ENCODE measurements around the gene CFAP99. TPM values are rescaled to one million over a fixed set of nuclear protein-coding genes. Genes with fewer than 3 reads are reported as not detected.

Gene CFAP99
- total RNA-seq, 2 donors from 2014 or later: not detected

DNA sequence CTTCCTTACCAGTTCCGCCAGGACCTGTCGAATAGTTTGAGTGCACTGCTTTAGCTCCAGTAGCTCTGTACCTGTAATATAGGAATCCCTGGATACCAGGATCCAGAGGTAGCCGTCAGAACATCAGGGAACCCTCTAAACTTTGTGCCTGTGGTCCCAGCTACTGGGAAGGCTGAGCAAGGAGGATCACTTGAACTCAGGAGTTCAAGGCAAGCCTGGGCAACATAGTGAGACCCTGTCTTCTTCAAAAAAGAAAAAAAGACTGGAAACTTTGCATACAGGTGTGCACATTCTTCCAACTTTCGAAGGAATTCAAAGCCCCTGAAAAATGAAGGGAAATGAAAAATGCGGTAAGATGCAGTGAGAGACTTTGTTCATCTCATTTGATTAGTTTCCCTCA lies 85.1 kb downstream of the CFAP99 start:
- Mint-ChIP-seq H3K4me1 (peaks cover 3% of the 10 kb centered on the region), H3K9me3 (no peaks in the 10 kb centered on the region), H3K4me3 (no peak overlapping the region), H3K27me3 (ENCODE audit: insufficient read depth) (no peaks in the 10 kb centered on the region), H3K27ac (no peak overlapping the region), H3K36me3 (ENCODE audit: low read depth) (peaks cover 74% of the 10 kb centered on the region)
- no peak for DNase-seq
- TF ChIP-seq, protein P1, sequence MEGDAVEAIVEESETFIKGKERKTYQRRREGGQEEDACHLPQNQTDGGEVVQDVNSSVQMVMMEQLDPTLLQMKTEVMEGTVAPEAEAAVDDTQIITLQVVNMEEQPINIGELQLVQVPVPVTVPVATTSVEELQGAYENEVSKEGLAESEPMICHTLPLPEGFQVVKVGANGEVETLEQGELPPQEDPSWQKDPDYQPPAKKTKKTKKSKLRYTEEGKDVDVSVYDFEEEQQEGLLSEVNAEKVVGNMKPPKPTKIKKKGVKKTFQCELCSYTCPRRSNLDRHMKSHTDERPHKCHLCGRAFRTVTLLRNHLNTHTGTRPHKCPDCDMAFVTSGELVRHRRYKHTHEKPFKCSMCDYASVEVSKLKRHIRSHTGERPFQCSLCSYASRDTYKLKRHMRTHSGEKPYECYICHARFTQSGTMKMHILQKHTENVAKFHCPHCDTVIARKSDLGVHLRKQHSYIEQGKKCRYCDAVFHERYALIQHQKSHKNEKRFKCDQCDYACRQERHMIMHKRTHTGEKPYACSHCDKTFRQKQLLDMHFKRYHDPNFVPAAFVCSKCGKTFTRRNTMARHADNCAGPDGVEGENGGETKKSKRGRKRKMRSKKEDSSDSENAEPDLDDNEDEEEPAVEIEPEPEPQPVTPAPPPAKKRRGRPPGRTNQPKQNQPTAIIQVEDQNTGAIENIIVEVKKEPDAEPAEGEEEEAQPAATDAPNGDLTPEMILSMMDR (conservative IDR thresholded peaks at IDR 0.05): no peak
- Histone ChIP-seq H3K4me3 (ENCODE audit: low read length) (no peak overlapping the region), H3K27ac (ENCODE audit: low read depth, low read length) (no peak overlapping the region), H3K9ac (ENCODE audit: extremely low read depth, low read length, poor library complexity, severe bottlenecking) (no peak overlapping the region), H3K9me3 (ENCODE audit: control insufficient read depth, low read length) (no peaks in the 10 kb centered on the region), H3K36me3 (ENCODE audit: control insufficient read depth, insufficient read depth, low read length) (peaks cover 86% of the 10 kb centered on the region), H3K4me1 (ENCODE audit: control insufficient read depth, insufficient read depth, low read length) (no peaks in the 10 kb centered on the region), H3K27me3 (ENCODE audit: control insufficient read depth, insufficient read depth, low read length, poor library complexity, severe bottlenecking) (no peaks in the 10 kb centered on the region)
- 95 to 98% methylated on average over 5 of the region's 5 CpGs for WGBS, 2 experiments (ENCODE audit: insufficient coverage in 1 of 2, insufficient read length in 1 of 2)

DNA sequence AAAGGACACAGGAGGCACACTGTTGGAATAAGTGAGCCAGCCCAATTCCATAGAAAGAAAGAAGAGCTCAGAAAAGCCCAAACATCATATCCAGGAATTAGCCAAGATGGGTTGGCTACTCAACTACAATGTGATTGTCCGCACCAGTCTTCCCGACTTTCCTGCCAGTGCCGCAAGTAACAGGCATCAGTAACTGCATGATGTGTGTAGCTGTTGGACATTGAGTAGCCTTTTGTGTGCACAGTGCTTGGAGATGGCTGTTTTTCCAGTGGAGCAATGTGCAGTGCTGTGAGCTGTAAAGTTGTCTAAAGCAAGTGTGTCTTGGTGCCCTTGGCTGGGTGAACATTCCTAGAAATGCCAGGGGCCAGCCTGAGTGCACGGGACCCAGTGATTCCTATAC lies 88.5 kb downstream of the CFAP99 start:
- TF ChIP-seq, protein P1 (conservative IDR thresholded peaks at IDR 0.05): no peak
- Mint-ChIP-seq H3K9me3 (no peaks in the 10 kb centered on the region), H3K4me3 (no peak overlapping the region), H3K4me1 (peaks cover 8% of the 10 kb centered on the region), H3K27ac (peak overlapping the region; percentile 29), H3K27me3 (ENCODE audit: insufficient read depth) (no peaks in the 10 kb centered on the region), H3K36me3 (ENCODE audit: low read depth) (peaks cover 64% of the 10 kb centered on the region)
- H3K9ac ChIP-seq (ENCODE audit: extremely low read depth, low read length, poor library complexity, severe bottlenecking): no peak overlapping the region
- H3K4me3 ChIP-seq (ENCODE audit: low read length): no peak overlapping the region
- H3K27ac ChIP-seq (ENCODE audit: low read depth, low read length): no peak overlapping the region
- H3K4me1 ChIP-seq (ENCODE audit: control insufficient read depth, insufficient read depth, low read length): peaks cover 5% of the 10 kb centered on the region
- 94 to 95% methylated on average over 4 of the region's 4 CpGs for WGBS, 2 experiments (ENCODE audit: insufficient coverage in 1 of 2, insufficient read length in 1 of 2)
- no peak for DNase-seq
- H3K36me3 ChIP-seq (ENCODE audit: control insufficient read depth, insufficient read depth, low read length): peaks cover 80% of the 10 kb centered on the region
- no peaks in the 10 kb centered on the region for H3K27me3 ChIP-seq (ENCODE audit: control insufficient read depth, insufficient read depth, low read length, poor library complexity, severe bottlenecking)
- H3K9me3 ChIP-seq (ENCODE audit: control insufficient read depth, low read length): no peaks in the 10 kb centered on the region

- Mint-ChIP-seq H3K4me1 (peaks cover 8% of the 10 kb centered on the region), H3K9me3 (no peaks in the 10 kb centered on the region), H3K4me3 (no peak overlapping the region), H3K27me3 (ENCODE audit: insufficient read depth) (no peaks in the 10 kb centered on the region), H3K27ac (no peak overlapping the region), H3K36me3 (ENCODE audit: low read depth) (peaks cover 64% of the 10 kb centered on the region)
- TF ChIP-seq, protein P1 (conservative IDR thresholded peaks at IDR 0.05): no peak
- DNase-seq: no peak
- Histone ChIP-seq H3K4me1 (ENCODE audit: control insufficient read depth, insufficient read depth, low read length) (peaks cover 5% of the 10 kb centered on the region), H3K4me3 (ENCODE audit: low read length) (no peak overlapping the region), H3K9ac (ENCODE audit: extremely low read depth, low read length, poor library complexity, severe bottlenecking) (no peak overlapping the region), H3K27me3 (ENCODE audit: control insufficient read depth, insufficient read depth, low read length, poor library complexity, severe bottlenecking) (no peaks in the 10 kb centered on the region), H3K27ac (ENCODE audit: low read depth, low read length) (no peak overlapping the region), H3K9me3 (ENCODE audit: control insufficient read depth, low read length) (no peaks in the 10 kb centered on the region), H3K36me3 (ENCODE audit: control insufficient read depth, insufficient read depth, low read length) (peaks cover 82% of the 10 kb centered on the region)
- WGBS, 2 experiments (ENCODE audit: insufficient coverage in 1 of 2, insufficient read length in 1 of 2): 88 to 95% methylated on average over 7 of the region's 7 CpGs
Observed at GRCh38 chr4:2507855-2508254, 89.1 kb downstream of the CFAP99 start.
